ENCODE measurements around the gene IGFBP5.

- no peak for TF ChIP-seq ARNTL (CRISPR knock-in tag; IDR thresholded peaks at IDR 0.05; ENCODE audit: borderline replicate concordance, low read depth)
- no peak for TF ChIP-seq CREB5 (CRISPR knock-in tag; IDR thresholded peaks at IDR 0.05; ENCODE audit: low read depth)
- no peak for TF ChIP-seq OSR1 (CRISPR knock-in tag; IDR thresholded peaks at IDR 0.05)
- TF ChIP-seq ISL1 (CRISPR knock-in tag; IDR thresholded peaks at IDR 0.05) = no peak
- no peak for TF ChIP-seq ESRRG (CRISPR knock-in tag; IDR thresholded peaks at IDR 0.05)
- TF ChIP-seq RARB (CRISPR knock-in tag; IDR thresholded peaks at IDR 0.05) = no peak
Observed at GRCh38 chr2:216694082-216694825, 1.1 kb downstream of the IGFBP5 start.
